Ovary (tissue), 9 donors: ENCODE measurements around the gene SCART1. TPM values are rescaled to one million over a fixed set of nuclear protein-coding genes. Genes with fewer than 3 reads are reported as not detected.

Experiments
- DNase-seq, 5 donors: peaks; one replicate each; pipeline ENCODE4 v3.0.0-alpha.2; 2019 to 2020
- H3K27ac ChIP-seq, 2 donors: fragments of 200-600 bp; one replicate each; pipeline versions ENCODE4 v1.5.1 to v1.8.0; 2019 to 2022
- H3K27me3 ChIP-seq: fragments of 200-600 bp; one replicate; pipeline ENCODE4 v1.8.0; 2022
- H3K36me3 ChIP-seq: fragments of 200-600 bp; sonication (generic); one replicate; pipeline ENCODE4 v1.5.1; 2019
- H3K4me1 ChIP-seq: one replicate; pipeline ENCODE4 v1.8.1; 2013; ENCODE audit warnings: mild to moderate bottlenecking, moderate library complexity; ENCODE audit not compliant: insufficient read depth
- H3K4me3 ChIP-seq: fragments of 200-600 bp; sonication (generic); one replicate; pipeline ENCODE4 v1.5.1; 2017
- H3K9me3 ChIP-seq, 2 donors: fragments of 200-600 bp in 1 of 2; sonication (generic) in 1 of 2; one replicate each; pipeline versions ENCODE4 v1.5.1 to v1.8.1; 2013 to 2019; ENCODE audit warnings: mild to moderate bottlenecking in 1 of 2, moderate library complexity in 1 of 2
- CTCF ChIP-seq, 3 donors: fragments of 450-650 bp in 2 of 3; fragments of 200-600 bp in 1 of 3; IDR thresholded peaks; one replicate each; pipeline versions ENCODE4 v1.5.1 to v1.8.0; 2016 to 2022; ENCODE audit warnings: antibody characterized with exemption in 3 of 3, mild to moderate bottlenecking in 1 of 3
- EP300 ChIP-seq: sonication (generic); formaldehyde crosslinking; IDR thresholded peaks from one replicate; pipeline ENCODE4 v1.6.1; 2017; ENCODE audit warnings: antibody characterized with exemption
- POLR2A ChIP-seq: fragments of 450-650 bp; IDR thresholded peaks from one replicate; pipeline ENCODE4 v1.6.1; 2017; ENCODE audit warnings: antibody characterized with exemption, mild to moderate bottlenecking, moderate library complexity
- WGBS, 3 donors: extraction: QIAGEN DNeasy Blood & Tissue Kit in 1 of 3; methylation state at CpG; one replicate each; pipeline versions ENCODE4 v1.1.5 to v1.1.7; 2013 to 2017; 5-methylcytosine and 5-hydroxymethylcytosine counted together
- intact Hi-C, 4 donors: fragments of 100-400 bp; cut with DNase I; formaldehyde crosslinking; loops; one replicate each; pipeline versions ENCODE4 v1.11.0 to v1.15.1; 2022 to 2023
- polyA plus RNA-seq, 2 donors: library from polyadenylated mRNA; stranded (reverse); fragments of 200-250 nt in 1 of 2; fragments of 350-450 nt in 1 of 2; fragmentation: Illumina TruSeq in 1 of 2; extraction: RNeasy Lipid Tissue Mini Kit (QIAGEN cat#74804) in 1 of 2; gene quantifications; one replicate each; pipeline ENCODE4 v1.2.3, GENCODE V29; 2013 to 2014
- total RNA-seq, 7 donors: library from RNA; depleted of rRNA in 2 of 7; stranded (reverse); fragments of >200 nt in 2 of 7; fragmentation: NEBNext Ultra II Directional in 3 of 7; extraction: Animal tissue kit (Norgen Biotek cat#: 25700) in 3 of 7; gene quantifications; one replicate each; pipeline versions ENCODE4 v1.1.0 to v1.2.4, GENCODE V29; 2016 to 2023
- donor health status: DM: no; HTN: no; CAD: no; lungs with moderate emphysema.
- donor health status: DM: no; HTN: no; CAD: no.
- donor health status: Bipolar disorder and iron deficiency.
- donor health status: DM: yes; HTN: yes; CAD: no.
- donor health status: DM: no; HTN: no; CAD: no.
- donor health status: DM: yes; HTN: yes; CAD: no.

Gene SCART1
- total and polyA plus RNA-seq, 9 donors = 0.71 to 5.0 (median 2.7) TPM

DNA sequence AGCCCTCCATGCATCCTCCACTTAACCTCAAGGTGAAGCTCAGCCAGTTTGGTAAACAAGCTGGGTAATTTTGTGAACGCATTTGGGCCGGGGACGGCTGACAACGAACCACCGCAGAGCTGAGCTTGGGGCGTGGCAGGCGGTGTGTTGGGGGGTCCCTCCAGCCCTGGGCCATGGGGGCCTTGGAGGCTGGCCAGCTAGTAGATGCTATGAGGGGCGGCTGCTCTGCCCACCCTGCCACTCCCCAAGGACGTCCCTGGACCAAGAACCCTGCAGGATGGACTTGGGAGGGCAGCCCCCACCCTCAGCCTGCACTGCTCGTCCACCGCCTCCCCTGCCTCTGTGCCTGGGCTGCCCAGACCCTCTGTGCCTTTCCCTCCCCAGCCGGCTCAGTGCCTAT lies 12.0 kb upstream of the SCART1 start:
- H3K9me3 ChIP-seq = peaks cover 0 to 6% of the 10 kb centered on the region in 2 donors
- H3K27me3 ChIP-seq = no peaks in the 10 kb centered on the region
- 75 to 78% (median 77%) methylated on average over 9 to 12 of the region's 12 CpGs for WGBS, 3 donors
- no peaks in the 10 kb centered on the region for H3K4me1 ChIP-seq
- H3K36me3 ChIP-seq = no peaks in the 10 kb centered on the region
- no peak overlapping the region for H3K4me3 ChIP-seq
- no peak for DNase-seq
- intact Hi-C loops = no loop called here
- no peak for TF ChIP-seq CTCF (IDR thresholded peaks at IDR 0.05)
- H3K27ac ChIP-seq = no peak overlapping the region

DNA sequence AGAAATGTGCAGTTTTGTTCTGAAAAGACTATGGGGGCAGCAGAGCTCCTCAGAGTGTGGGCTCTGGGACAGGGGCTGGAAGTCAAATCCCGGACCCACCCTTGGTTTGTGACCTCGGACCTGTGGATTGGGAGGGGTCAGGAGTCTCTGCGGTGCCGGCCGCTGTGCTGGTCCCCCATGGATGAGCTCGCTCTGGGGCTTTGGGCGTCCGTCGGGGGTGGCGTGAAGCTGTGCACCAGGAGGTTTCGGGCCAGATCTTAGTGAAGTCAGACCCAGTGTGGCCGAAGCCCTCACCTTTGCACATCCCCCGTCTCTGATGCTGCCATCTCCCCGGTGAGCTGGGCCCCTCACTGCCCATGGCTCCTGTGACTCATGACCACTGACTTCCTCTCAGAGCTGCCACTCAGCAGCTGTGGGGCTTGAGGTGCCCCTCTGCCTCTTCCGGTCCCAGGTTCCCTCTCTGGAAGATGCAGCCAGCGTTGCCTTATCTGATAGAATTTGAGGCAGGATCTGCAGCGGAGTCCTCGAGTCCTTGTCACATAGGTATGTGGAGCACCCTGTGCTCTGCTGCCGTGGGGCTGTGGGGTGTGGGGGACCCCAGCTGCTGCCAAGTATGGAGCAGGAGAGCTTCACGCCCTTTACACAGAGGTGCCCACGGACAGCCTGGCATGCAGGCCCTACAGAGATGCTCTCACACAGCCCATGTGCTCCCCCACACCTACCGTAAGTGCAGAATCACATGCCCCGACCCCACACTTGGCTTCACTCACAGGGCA lies 11.4 kb upstream of the SCART1 start:
- no peak overlapping the region for H3K27ac ChIP-seq
- H3K4me1 ChIP-seq = no peaks in the 10 kb centered on the region
- TF ChIP-seq POLR2A (no peak), CTCF (IDR thresholded peaks at IDR 0.05) (no peak), EP300 (no peak)
- H3K27me3 ChIP-seq = no peaks in the 10 kb centered on the region
- no peak overlapping the region for H3K4me3 ChIP-seq
- H3K9me3 ChIP-seq = peaks cover 0 to 10% of the 10 kb centered on the region in 2 donors
- no peaks in the 10 kb centered on the region for H3K36me3 ChIP-seq
- DNase-seq = no peak
- WGBS, 3 donors = 82 to 86% (median 84%) methylated on average over 20 to 23 of the region's 23 CpGs
- intact Hi-C loops = no loop called here

DNA sequence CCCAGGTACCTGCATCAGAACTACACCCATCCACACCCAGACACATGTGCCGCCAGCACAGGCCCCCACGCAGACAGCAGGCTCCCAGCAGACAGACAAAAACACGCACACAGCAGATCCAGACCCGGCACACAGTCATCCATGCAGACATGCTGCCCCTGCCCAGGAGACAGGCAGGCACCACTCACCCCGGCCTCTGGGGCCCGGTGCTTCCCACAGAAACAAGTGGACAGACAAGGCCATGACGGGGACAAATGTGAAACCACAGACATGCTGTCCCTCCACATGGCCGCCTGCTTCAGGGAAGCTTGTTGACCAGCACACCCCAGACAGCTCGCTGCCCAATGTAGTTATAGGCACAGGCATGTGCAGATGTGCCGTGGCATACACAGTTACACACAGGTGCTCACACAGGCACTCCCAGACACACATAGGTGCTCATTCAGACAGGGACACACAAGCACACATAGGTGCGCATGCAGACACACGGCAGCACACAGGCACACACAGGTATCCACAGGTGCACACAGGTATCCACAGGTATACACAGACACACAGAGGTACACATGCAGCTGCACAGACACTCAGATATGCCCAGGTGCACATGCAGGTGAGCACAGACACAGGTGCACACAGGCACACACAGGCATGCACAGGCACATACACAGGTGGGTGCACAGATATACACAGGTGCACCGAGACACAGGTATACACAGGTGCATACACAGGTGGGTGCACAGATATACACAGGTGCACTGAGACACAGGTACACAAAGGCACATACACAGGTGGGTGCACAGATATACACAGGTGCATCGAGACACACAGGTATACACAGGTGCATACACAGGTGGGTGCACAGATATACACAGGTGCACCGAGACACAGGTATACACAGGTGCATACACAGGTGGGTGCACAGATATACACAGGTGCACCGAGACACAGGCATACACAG lies 10.5 kb upstream of the SCART1 start:
- WGBS, 3 donors = 86 to 91% (median 88%) methylated on average over 15 to 16 of the region's 16 CpGs
- TF ChIP-seq POLR2A (no peak), EP300 (no peak), CTCF (IDR thresholded peaks at IDR 0.05) (no peak)
- Histone ChIP-seq H3K27me3 (no peaks in the 10 kb centered on the region), H3K9me3 (peaks cover 0 to 10% of the 10 kb centered on the region in 2 donors), H3K4me3 (no peak overlapping the region), H3K27ac (no peak overlapping the region), H3K36me3 (no peaks in the 10 kb centered on the region), H3K4me1 (no peaks in the 10 kb centered on the region)
- peak in 1 of 5 donors; percentile 5 for DNase-seq
- intact Hi-C loops = no loop called here

- TF ChIP-seq CTCF (IDR thresholded peaks at IDR 0.05) = no peak
- no peak for TF ChIP-seq POLR2A
- TF ChIP-seq EP300 = no peak
- no peak overlapping the region for H3K4me3 ChIP-seq
- 86 to 91% (median 89%) methylated on average over 10 to 12 of the region's 12 CpGs for WGBS, 3 donors
- H3K27ac ChIP-seq = no peak overlapping the region
- H3K27me3 ChIP-seq = no peaks in the 10 kb centered on the region
- peaks cover 0 to 10% of the 10 kb centered on the region in 2 donors for H3K9me3 ChIP-seq
- intact Hi-C loops = no loop called here
- H3K36me3 ChIP-seq = no peaks in the 10 kb centered on the region
- DNase-seq = peak in 1 of 5 donors; percentile 3
- no peaks in the 10 kb centered on the region for H3K4me1 ChIP-seq
These were observed 9.1 kb upstream of the SCART1 start for GRCh38 chr10:133444342-133445267.
